ENCODE results near the gene DNAJC4. TPM values are rescaled to one million over a fixed set of nuclear protein-coding genes. Genes with fewer than 3 reads are reported as not detected.
A peak's percentile ranks its signal among the peaks of the same experiment; 100 is the strongest.

DNAJC4 gene
- total and polyA plus RNA-seq, 9 of the 15 experiments (the other 6 are each of a cell fraction or from before 2014, with no cell fraction given), result 4.0 to 32.6 (median 19.9) TPM

GRCh38 chr11:64252003-64252872 lies 21.9 kb downstream of the DNAJC4 start:
- 0 out of 2 replicates have a peak overlapping the region, but pooled peaks have one; percentile 51 for H2AFZ ChIP-seq (ENCODE audit: low read depth, low read length)
- peak; percentile 58 for ATAC-seq
- H3K9ac ChIP-seq (ENCODE audit: insufficient read depth in 1 of 2, low read depth in 2 of 2, low read length in 2 of 2), result peak overlapping the region; percentile 84 to 95
- TF ChIP-seq POLR2G (IDR thresholded peaks at IDR 0.05; ENCODE audit: low read depth, low read length) (peak; percentile 62), MYC (IDR thresholded peaks at IDR 0.05; ENCODE audit: low read depth, low read length) (peak; percentile 22; the same call in 1 of the 2 replicates), MYC (CRISPR knock-in tag; IDR thresholded peaks at IDR 0.05; ENCODE audit: borderline replicate concordance, low read depth) (no peak), CREB1 (IDR thresholded peaks at IDR 0.05) (peak; percentile 15; the same call in 1 of the 2 replicates), CREB1 (CRISPR knock-in tag; IDR thresholded peaks at IDR 0.05) (no peak), ZNF398 (CRISPR knock-in tag; IDR thresholded peaks at IDR 0.05) (no peak), ZBTB8A (IDR thresholded peaks at IDR 0.05; ENCODE audit: partially characterized antibody) (no peak), ZNF449 (CRISPR knock-in tag; IDR thresholded peaks at IDR 0.05) (no peak), HNRNPL (IDR thresholded peaks at IDR 0.05; ENCODE audit: low read depth, low read length) (no peak), ZFX (CRISPR knock-in tag; IDR thresholded peaks at IDR 0.05) (peak; percentile 28; the same call in 1 of the 2 replicates), ZNF639 (CRISPR knock-in tag; conservative IDR thresholded peaks at IDR 0.05 in 1 of 2, IDR thresholded peaks at IDR 0.05 in 1 of 2) (no peak), UBTF (IDR thresholded peaks at IDR 0.05; ENCODE audit: borderline replicate concordance in 1 of 2, low read depth in 2 of 2, low read length in 2 of 2) (0 out of 4 replicates have a peak, but pooled peaks of 1 of the 2 experiments have one; percentile 44)

More at GRCh38 chr11:64252003-64252872, 21.9 kb downstream of the DNAJC4 start:
- no peaks in the 10 kb centered on the region for H3K9me1 ChIP-seq (ENCODE audit: control insufficient read depth, insufficient read depth, low read length)
- ChIA-PET CTCF (ENCODE audit: low intra/inter-chr PET ratio) (interaction anchor here (0.6 kb wide), 1 partner anchor 1347 kb away, joined by 3 read pairs; no protein-coding TSS in a partner anchor), POLR2A (interaction anchor here (0.5 to 1.8 kb wide), 8 partner anchors 9 to 366 kb away, joined by 3 to 8 read pairs (median 4); partner anchors contain the start of gene FERMT3)
- peaks cover 40% of the 10 kb centered on the region; the same call in 2 of the 3 replicates for H3K36me3 ChIP-seq (ENCODE audit: control insufficient read depth, insufficient read depth, low read length)
- intact Hi-C loops (cut with micrococcal nuclease), result no loop called here
- H3K4me3 ChIP-seq, result peak overlapping the region; percentile 87
- peak; percentile 74 to 80 (median 76) for DNase-seq (ENCODE audit: extremely low read depth in 1 of 4, low spot score in 3 of 4)
- WGBS (ENCODE audit: insufficient coverage, low coverage, missing lambda C conversion rate), result 3% methylated on average over 19 of the region's 23 CpGs
- H4K20me1 ChIP-seq (replicated peaks; ENCODE audit: control insufficient read depth, insufficient read depth, low read length), result peaks cover 7% of the 10 kb centered on the region
- H3K27me3 ChIP-seq (ENCODE audit: control insufficient read depth in 2 of 2, insufficient read depth in 2 of 2, low read length in 2 of 2), result no peaks in the 10 kb centered on the region
- peak overlapping the region; percentile 80 for H3K27ac ChIP-seq (ENCODE audit: extremely low read depth, low read depth, low read length)
- H3K4me1 ChIP-seq (replicated peaks in 1 of 2; ENCODE audit: control insufficient read depth in 2 of 2, insufficient read depth in 2 of 2, low read length in 2 of 2), result peaks cover 30 to 86% of the 10 kb centered on the region in 2 experiments
- H3K9me3 ChIP-seq (replicated peaks; ENCODE audit: control insufficient read depth, insufficient read depth, low read depth, low read length), result no peaks in the 10 kb centered on the region
- no TSS peak for BruUV-seq (replicated peaks)
- in situ Hi-C loops (cut with MboI), result no loop called here
- peaks cover 27% of the 10 kb centered on the region for H3K79me2 ChIP-seq (ENCODE audit: control insufficient read depth, insufficient read depth, low read length)
- H3K4me2 ChIP-seq (ENCODE audit: insufficient read depth, low read length), result peak overlapping the region; percentile 85
- peak; percentile 40 for FAIRE-seq
